ENCODE results near the gene ZNF492.
A peak's percentile ranks its signal among the peaks of the same experiment; 100 is the strongest.
"Not testable (repeated sequence)": the region's sequence is repeated elsewhere in the genome, so short reads cannot be mapped to it uniquely, and the experiment has no call there.

ZNF492 gene

DNA sequence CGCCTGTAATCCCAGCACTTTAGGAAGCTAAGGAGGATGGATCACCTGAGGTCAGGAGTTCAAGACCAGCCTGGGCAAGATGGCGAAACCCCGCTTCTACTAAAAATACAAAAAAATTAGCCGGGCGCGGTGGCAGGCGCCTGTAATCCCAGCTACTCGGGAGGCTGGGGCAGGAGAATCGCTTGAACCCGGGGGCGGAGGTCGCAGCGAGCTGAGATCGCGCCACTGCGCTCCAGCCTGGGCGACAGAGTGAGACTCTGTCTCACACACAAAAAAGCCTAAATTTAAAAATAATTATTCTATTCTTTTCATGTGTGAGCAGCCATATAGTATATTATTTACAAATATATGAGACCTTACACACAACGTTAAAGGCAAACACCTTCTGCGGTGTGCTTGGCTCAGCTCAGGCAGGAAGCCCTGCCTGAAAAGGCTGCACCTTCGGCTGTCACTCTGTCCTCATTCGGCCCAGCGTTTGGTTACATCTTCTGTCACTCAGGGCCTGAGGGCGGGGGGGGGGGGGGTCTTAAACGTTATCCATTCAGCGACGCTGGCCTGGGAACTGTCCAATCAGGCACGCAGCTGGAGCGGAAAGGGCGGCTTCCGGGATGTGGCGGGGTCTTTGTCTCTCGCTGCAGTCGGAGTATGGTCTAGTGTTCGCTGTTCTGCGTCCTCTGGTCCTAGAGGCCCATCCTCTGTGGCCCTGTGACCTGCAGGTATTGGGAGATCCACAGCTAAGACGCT is at the start of gene ZNF492:
Gene ZNF492 (plus strand): TSS at position 619 of the 744 bp plus-strand sequence. CDS start 19,076 bp downstream, outside the sequence.
- DNase-seq (ENCODE audit: low spot score), result peak; percentile 91

- DNase-seq (ENCODE audit: low spot score), result no peak
These were observed 38.7 kb upstream of the ZNF492 start for GRCh38 chr19:22595422-22595821.

- peak; percentile 45 for DNase-seq (ENCODE audit: low spot score)
These were observed 38.2 kb upstream of the ZNF492 start for GRCh38 chr19:22595918-22596341.

GRCh38 chr19:22600690-22601648 is 33.2 kb upstream of the ZNF492 start:
- DNase-seq (ENCODE audit: low spot score), result no peak

GRCh38 chr19:22601906-22602630 is 32.1 kb upstream of the ZNF492 start:
- DNase-seq (ENCODE audit: low spot score), result no peak

DNA sequence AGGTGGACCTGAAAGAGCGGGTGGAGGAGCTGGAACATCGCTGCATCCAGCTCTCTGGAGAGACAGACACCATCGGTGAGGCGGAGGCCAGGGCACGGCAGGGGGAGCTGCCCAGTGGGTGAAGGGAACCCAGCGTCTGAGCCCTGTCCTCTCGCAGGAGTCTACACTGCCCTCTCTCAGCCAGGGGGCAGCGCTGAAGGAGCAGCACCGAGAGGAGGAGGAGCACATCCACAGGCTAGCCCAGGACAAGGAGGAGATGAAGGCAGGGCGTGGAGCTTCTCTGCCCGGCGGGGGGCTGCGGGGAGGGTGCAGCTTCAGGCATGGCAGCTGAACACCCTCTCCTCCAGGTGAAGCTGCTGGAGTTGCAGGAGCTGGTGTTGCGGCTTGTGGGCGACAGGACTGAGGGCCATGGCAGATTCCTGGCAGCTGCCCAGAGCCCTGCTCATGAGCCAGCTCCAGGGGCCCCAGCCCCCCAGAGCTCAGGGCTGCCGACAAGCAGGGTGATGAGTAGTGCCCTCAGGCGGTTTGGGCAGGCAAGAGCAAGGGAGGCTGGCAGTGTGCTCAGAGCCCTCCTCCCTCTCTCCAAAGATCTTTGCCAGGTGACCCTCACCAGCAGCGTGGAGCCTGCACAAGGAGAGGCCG is 31.4 kb upstream of the ZNF492 start:
- no peak for DNase-seq (ENCODE audit: low spot score)

- DNase-seq (ENCODE audit: low spot score), result no peak
These were observed 30.3 kb upstream of the ZNF492 start for GRCh38 chr19:22603518-22604440.

DNA sequence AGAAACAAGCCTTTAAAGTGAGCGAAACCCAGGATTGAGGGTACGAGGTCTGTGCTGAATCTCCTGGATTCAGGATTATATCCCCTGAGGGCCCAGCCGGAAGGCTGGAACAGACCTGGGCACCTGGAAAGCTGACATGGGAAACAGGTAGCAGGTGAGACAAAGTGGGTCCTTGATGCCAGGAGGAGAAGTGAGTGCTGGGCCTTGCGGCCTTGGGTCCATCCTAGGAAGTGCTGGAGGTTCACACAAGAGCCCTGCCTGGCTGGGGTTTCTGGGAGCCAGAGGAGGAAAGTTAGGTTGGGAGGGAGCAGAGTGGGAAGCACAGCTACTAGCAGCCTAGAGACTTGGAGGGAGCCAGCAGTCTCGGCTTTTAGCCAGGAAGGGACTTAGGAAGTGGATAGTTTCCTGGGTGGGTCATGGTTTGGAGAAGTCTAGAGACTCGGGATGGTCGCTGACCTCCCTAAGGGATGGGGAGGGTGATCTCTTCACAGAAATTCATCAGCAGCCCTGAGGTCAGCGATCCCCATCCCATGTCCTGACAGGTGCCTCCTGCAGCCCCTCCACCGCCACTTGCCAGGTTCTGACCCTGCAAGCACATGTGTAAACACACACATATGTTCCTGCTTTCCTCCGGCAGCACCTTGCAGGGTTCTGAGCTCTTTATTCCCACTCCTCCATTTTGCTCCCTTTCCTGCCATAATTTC is 29.4 kb upstream of the ZNF492 start:
- no peak for DNase-seq (ENCODE audit: low spot score)

GRCh38 chr19:22605275-22606211 is 28.6 kb upstream of the ZNF492 start:
- DNase-seq (ENCODE audit: low spot score), result no peak

DNA sequence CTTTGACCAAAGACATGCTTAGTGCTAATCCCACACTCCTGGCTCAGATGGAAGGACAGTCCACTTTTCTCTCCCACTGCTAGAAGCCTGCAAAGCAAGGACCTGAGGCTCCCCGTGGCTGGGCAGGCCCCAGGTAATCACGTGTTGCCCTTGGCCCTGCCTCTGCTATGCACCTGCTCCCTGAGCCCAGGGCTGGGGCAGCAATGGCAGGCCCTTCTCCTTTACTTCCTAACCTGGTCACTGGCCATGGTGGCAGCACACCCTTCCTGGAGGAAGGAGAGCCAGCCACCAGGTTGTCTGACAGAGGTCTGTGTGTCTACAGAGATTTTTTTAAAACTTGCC is 27.9 kb upstream of the ZNF492 start:
- no peak for DNase-seq (ENCODE audit: low spot score)

DNA sequence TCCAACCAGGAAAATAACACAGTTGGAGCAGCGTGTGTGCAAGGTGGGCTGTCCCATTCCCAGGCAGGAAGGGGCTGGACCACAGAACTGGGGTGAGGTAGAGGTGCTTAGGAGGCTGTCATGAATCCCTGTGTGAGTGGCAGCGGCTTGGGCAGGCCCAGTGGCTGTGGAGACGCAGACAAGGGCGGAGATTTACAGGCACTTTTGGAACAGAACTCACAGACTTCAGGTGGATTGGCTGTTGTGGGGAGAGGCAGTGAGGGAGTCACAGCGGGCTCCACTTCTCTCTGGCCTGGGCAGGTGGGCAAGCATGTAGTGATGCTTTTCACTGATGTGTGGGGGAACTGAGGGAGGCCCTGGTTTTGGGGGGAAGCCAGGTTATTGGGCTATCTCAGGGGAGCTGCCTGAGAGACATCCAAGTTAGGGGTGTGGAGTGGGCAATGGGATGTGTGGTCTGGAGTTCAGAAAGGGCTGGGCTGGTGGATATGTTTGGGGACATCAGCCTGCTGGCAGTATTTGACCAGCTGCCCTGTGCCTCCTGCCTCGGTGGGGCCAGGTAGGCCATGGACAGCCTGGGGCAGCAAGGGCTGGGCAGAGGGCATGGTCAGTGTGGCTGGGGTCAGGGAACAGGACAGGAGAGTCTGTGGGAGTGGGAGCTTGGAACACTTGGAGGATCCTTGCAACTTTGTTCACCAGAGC is 27.0 kb upstream of the ZNF492 start:
- no peak for DNase-seq (ENCODE audit: low spot score)

GRCh38 chr19:22607653-22608430 is 26.3 kb upstream of the ZNF492 start:
- no peak for DNase-seq (ENCODE audit: low spot score)

GRCh38 chr19:22608441-22608840 is 25.7 kb upstream of the ZNF492 start:
- DNase-seq (ENCODE audit: low spot score), result no peak

- DNase-seq (ENCODE audit: low spot score), result no peak
These were observed 24.5 kb upstream of the ZNF492 start for GRCh38 chr19:22609630-22610029.

- no peak for DNase-seq (ENCODE audit: low spot score)
These were observed 24.0 kb upstream of the ZNF492 start for GRCh38 chr19:22610121-22610520.

- no peak for DNase-seq (ENCODE audit: low spot score)
These were observed 21.8 kb upstream of the ZNF492 start for GRCh38 chr19:22612316-22612715.

DNA sequence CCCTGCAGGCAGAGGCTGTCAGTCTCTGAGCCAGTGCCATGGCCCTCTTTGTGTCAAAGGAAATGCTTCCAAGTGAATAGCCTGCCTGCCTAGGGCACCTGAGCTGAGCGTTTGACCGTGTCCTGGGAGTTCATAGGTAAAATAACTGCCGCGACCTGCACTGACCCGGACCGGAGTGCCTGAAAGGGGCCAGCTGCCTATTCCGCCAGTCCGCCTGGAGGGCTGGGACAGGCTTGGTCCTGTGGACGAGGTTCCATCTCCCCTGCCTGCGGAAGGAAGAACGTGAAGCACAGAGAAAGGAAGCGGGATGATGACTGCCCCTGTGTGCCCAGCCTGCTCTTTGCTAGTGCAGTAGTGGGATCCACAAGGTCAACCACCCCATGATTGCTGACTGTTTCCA is 17.5 kb upstream of the ZNF492 start:
- no peak for DNase-seq (ENCODE audit: low spot score)

GRCh38 chr19:22617181-22617580 is 16.9 kb upstream of the ZNF492 start:
- DNase-seq (ENCODE audit: low spot score), result not testable (repeated sequence)
